ENCODE data around the gene OR52D1.

GRCh38 chr11:5476186-5476819, 12.2 kb upstream of the OR52D1 start:
- TF ChIP-seq EZH2 (IDR thresholded peaks at IDR 0.05; ENCODE audit: insufficient read depth, poor library complexity, severe bottlenecking) (no peak), EZH2phosphoT487 (IDR thresholded peaks at IDR 0.05; ENCODE audit: insufficient read depth, low read depth) (no peak)

Data from GM23248 (cell line).